Measurements from ENCODE around the gene TPCN2. TPM values are rescaled to one million over a fixed set of nuclear protein-coding genes. Genes with fewer than 3 reads are reported as not detected.

Gene TPCN2
- total RNA-seq, 2 donors from 2014 or later, result 17.6 to 31.0 TPM

- intact Hi-C loops (cut with DNase I), result no loop called here
- Histone ChIP-seq H3K4me3 (no peak overlapping the region), H3K4me1 (replicated peaks) (no peaks in the 10 kb centered on the region), H3K27me3 (replicated peaks; ENCODE audit: insufficient read depth) (no peaks in the 10 kb centered on the region), H3K27ac (no peak overlapping the region), H3K9me3 (no peaks in the 10 kb centered on the region), H3K36me3 (no peaks in the 10 kb centered on the region)
- no peak for TF ChIP-seq POLR2AphosphoS5 (IDR thresholded peaks at IDR 0.05)
- no peak for TF ChIP-seq CTCF (IDR thresholded peaks at IDR 0.05)
- TF ChIP-seq POLR2A (IDR thresholded peaks at IDR 0.05), result no peak
- DNase-seq (ENCODE audit: low spot score), result no peak
- WGBS, result 92% methylated on average over 2 of the region's 2 CpGs
Observed at GRCh38 chr11:69165775-69166174, 117.0 kb downstream of the TPCN2 start.

- H3K4me3 ChIP-seq, result no peak overlapping the region
- no peak for DNase-seq (ENCODE audit: low spot score)
- no peak overlapping the region for H3K27ac ChIP-seq
- no peaks in the 10 kb centered on the region for H3K9me3 ChIP-seq
- no peaks in the 10 kb centered on the region for H3K4me1 ChIP-seq (replicated peaks)
- no peaks in the 10 kb centered on the region for H3K27me3 ChIP-seq (replicated peaks; ENCODE audit: insufficient read depth)
- 52% methylated on average over 21 of the region's 21 CpGs for WGBS
- intact Hi-C loops (cut with DNase I), result no loop called here
- H3K36me3 ChIP-seq, result no peaks in the 10 kb centered on the region
- TF ChIP-seq CTCF (IDR thresholded peaks at IDR 0.05), result no peak
- peak; percentile 50 for TF ChIP-seq POLR2AphosphoS5 (IDR thresholded peaks at IDR 0.05)
Observed at GRCh38 chr11:69166218-69167115, 117.7 kb downstream of the TPCN2 start.

GRCh38 chr11:69167130-69167915 lies 118.6 kb downstream of the TPCN2 start:
- no peak for DNase-seq (ENCODE audit: low spot score)
- Histone ChIP-seq H3K4me3 (no peak overlapping the region), H3K27ac (no peak overlapping the region), H3K4me1 (replicated peaks) (no peaks in the 10 kb centered on the region), H3K36me3 (no peaks in the 10 kb centered on the region), H3K9me3 (no peaks in the 10 kb centered on the region), H3K27me3 (replicated peaks; ENCODE audit: insufficient read depth) (no peaks in the 10 kb centered on the region)
- intact Hi-C loops (cut with DNase I), result no loop called here
- TF ChIP-seq CTCF (IDR thresholded peaks at IDR 0.05) (no peak), POLR2AphosphoS5 (IDR thresholded peaks at IDR 0.05) (no peak), POLR2A (IDR thresholded peaks at IDR 0.05) (no peak)
- WGBS, result 90% methylated on average over 10 of the region's 10 CpGs

- Histone ChIP-seq H3K27me3 (replicated peaks; ENCODE audit: insufficient read depth) (no peaks in the 10 kb centered on the region), H3K9me3 (no peaks in the 10 kb centered on the region), H3K36me3 (no peaks in the 10 kb centered on the region), H3K4me3 (no peak overlapping the region), H3K4me1 (replicated peaks) (no peaks in the 10 kb centered on the region), H3K27ac (no peak overlapping the region)
- DNase-seq (ENCODE audit: low spot score), result no peak
- intact Hi-C loops (cut with DNase I), result no loop called here
- no peak for TF ChIP-seq POLR2A (IDR thresholded peaks at IDR 0.05)
- TF ChIP-seq CTCF (IDR thresholded peaks at IDR 0.05), result no peak
- TF ChIP-seq POLR2AphosphoS5 (IDR thresholded peaks at IDR 0.05), result no peak
- whole genome bisulfite sequencing, result 76% methylated on average over 9 of the region's 9 CpGs
Observed at GRCh38 chr11:69167916-69168691, 119.4 kb downstream of the TPCN2 start.
